Coronary artery (tissue), 2 donors: ENCODE measurements around the gene CCDC87.

Experiments
- DNase-seq: peaks from one replicate; pipeline ENCODE4 v3.0.0-alpha.2; 2017; ENCODE audit warnings: low spot score
- H3K27ac ChIP-seq, 2 donors: fragments of 200-600 bp; sonication (generic); one replicate each; pipeline ENCODE4 v1.5.1; 2016 to 2019
- H3K4me3 ChIP-seq: fragments of 200-600 bp; sonication (generic); 2 replicates; pipeline ENCODE4 v1.5.1; 2016; ENCODE audit warnings: mild to moderate bottlenecking, moderate library complexity
- CTCF ChIP-seq: fragments of 200-600 bp; sonication (generic); IDR thresholded peaks from one replicate; pipeline ENCODE4 v1.5.1; 2019; ENCODE audit warnings: antibody characterized with exemption

CCDC87 gene

GRCh38 chr11:66564984-66565383 lies 27.9 kb downstream of the CCDC87 start:
- no peak for TF ChIP-seq CTCF
- DNase-seq: no peak
- H3K4me3 ChIP-seq: no peak overlapping the region
- no peak overlapping the region for H3K27ac ChIP-seq

- Histone ChIP-seq H3K27ac (no peak overlapping the region), H3K4me3 (no peak overlapping the region)
- DNase-seq: no peak
- TF ChIP-seq CTCF: no peak
Measured at GRCh38 chr11:66564538-66564937, 28.3 kb downstream of the CCDC87 start.

GRCh38 chr11:66563832-66564231 lies 29.0 kb downstream of the CCDC87 start:
- peak; percentile 59 for DNase-seq
- no peak for TF ChIP-seq CTCF
- Histone ChIP-seq H3K4me3 (no peak overlapping the region), H3K27ac (no peak overlapping the region)

- no peak overlapping the region for H3K4me3 ChIP-seq
- H3K27ac ChIP-seq: no peak overlapping the region
- TF ChIP-seq CTCF: no peak
- DNase-seq: no peak
Measured at GRCh38 chr11:66562907-66563583, 29.8 kb downstream of the CCDC87 start.

- Histone ChIP-seq H3K4me3 (no peak overlapping the region), H3K27ac (no peak overlapping the region)
- peak; percentile 53 for DNase-seq
- TF ChIP-seq CTCF: no peak
Measured at GRCh38 chr11:66562275-66562674, 30.6 kb downstream of the CCDC87 start.

GRCh38 chr11:66561975-66562248 lies 31.0 kb downstream of the CCDC87 start:
- no peak for TF ChIP-seq CTCF
- Histone ChIP-seq H3K27ac (no peak overlapping the region), H3K4me3 (no peak overlapping the region)
- DNase-seq: no peak

GRCh38 chr11:66561178-66561974 lies 31.5 kb downstream of the CCDC87 start:
- no peak for TF ChIP-seq CTCF
- Histone ChIP-seq H3K4me3 (no peak overlapping the region), H3K27ac (no peak overlapping the region)
- peak; percentile 70 for DNase-seq
